Medulla oblongata (tissue), 1 donor: ENCODE results near the gene RAD1.

ENCODE experiments used
- DNase-seq: peaks from one replicate; pipeline ENCODE4 v3.0.0-alpha.2; 2015; ENCODE audit errors: extremely low spot score

The RAD1 gene

DNA sequence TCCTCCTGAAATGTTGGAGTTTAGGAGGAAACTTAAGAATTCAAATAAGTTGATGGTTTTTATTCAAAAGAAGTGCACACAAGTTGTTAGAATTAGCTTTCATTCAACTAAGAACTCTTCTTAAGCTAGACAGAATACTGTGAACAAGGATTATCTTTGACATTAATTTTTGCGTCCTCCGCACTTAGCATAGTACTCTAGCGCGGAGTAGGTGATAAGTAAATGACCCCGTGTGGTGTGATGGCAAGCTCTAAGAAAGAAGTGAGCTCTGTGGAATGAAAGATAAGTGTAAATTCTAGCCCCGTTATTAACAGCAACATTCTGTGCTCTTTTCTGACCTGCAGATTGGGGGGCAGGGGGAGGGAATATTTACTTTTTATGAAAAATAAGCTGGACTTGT, 1.2 kb upstream of the RAD1 start:
- no peak for DNase-seq

GRCh38 chr5:34915856-34916192, 520 bp upstream of the RAD1 start:
- DNase-seq: no peak

GRCh38 chr5:34914671-34915138, 599 bp downstream of the RAD1 start:
- DNase-seq: no peak

GRCh38 chr5:34913072-34913471, 2.2 kb downstream of the RAD1 start:
- DNase-seq: no peak

DNA sequence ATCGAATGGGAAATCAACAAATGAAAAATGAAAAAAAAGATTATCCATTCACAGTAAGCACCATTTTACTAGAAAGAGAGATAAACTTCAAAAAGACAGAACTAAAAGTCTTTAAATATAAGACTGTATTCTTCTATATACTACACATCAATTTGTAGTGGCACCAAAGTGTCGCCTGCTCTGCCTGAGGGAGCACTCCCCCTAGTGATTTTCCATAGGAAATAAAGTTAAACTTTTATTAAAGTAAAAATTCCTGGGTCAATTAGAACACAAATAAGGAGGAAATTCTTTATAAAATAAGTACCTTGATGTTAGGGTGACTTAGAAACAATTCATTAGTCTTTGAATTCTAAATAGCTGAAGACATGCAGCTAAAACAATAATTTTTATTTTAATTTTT, 9.7 kb downstream of the RAD1 start:
- DNase-seq: no peak

- no peak for DNase-seq
These were observed 12.0 kb downstream of the RAD1 start for GRCh38 chr5:34903260-34903659.

DNA sequence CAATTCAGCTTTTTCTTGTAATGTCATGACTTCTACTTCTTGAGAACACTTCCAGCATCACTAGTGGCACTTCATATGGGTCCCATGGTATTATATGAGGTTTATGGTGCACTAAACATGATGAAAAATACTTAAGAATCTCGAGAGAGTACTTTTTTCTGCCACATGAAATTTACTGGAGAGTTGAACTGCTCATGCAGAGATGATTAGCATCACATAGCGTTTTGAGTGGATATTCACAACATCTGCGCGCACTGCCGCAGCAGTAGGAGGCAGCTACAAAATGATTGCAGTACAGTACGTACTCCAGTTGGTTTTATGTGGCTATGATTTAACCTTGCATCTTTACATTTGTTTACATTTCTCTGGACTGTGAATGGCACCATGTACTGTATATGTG, 14.7 kb downstream of the RAD1 start:
- no peak for DNase-seq

DNA sequence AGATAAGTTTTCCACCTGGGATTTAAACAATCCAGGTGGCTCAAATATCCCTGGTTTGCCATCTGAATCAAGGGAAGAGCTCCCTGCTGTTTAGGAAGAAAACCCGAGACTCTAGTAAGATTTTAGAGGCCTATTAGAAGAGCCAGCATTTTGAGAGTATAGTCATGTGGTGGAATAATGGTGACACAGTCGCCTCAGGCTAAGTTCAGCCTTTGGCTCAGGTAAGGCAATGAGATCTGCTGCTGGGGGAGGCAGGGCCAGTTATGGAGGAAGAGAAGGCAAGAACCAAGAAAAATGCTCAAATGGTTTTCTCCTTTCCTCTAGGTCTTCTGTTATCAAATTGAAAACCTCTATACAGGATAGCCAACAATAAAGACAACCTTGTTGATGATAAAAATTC, 16.2 kb downstream of the RAD1 start:
- no peak for DNase-seq

DNA sequence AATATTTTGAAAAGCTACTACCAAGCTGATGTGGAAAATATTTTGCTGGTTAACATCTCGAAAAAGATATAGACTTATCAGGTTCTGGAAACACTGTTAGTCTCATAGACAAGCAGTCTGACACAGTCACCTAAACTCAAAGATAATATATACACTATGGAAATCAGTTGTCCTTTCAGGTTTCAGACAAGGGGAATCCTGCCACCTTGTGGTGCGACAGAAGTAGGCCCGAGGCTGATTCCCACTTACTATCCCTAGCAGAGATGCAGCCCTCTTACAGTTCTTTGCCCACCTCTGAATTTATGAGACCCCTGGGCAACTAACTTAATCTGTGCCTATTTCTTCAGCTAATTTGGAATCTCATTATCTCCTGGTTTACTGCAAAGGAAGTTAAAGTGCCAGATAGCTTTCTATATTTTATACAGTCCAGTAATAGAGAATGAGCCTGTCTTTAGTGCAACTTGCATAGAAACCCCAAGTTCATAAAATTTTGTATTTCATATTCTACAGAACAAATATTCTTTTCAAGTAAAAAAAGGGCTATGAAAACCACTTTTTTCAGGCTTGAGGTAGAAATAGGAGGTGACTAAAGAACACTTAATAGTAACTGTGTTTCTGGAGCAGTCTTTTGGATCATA, 16.9 kb downstream of the RAD1 start:
- peak; percentile 87 for DNase-seq

GRCh38 chr5:34897646-34898045, 17.7 kb downstream of the RAD1 start:
- DNase-seq: no peak

- no peak for DNase-seq
These were observed 19.5 kb downstream of the RAD1 start for GRCh38 chr5:34895641-34896419.

- no peak for DNase-seq
These were observed 20.6 kb downstream of the RAD1 start for GRCh38 chr5:34894716-34895115.

DNA sequence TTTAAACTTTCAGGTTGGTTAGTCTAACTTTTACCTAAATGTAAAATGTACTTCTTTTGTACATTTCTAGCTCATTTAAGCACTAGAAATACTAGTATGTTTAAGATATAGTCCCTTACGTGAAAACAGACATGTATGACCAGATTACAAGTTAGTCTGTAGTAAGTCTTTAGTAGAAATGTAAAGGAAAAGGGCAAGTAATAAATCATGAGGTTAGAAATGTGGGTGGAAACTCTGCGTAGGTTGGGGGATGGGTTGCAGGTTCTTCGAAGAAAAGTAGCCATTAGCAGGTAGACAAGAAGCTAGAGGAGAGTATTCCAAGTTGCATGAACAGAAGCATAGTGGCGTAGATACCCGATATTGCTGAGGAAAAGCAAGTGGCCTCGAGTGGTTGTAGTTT, 22.9 kb downstream of the RAD1 start:
- DNase-seq: no peak

DNA sequence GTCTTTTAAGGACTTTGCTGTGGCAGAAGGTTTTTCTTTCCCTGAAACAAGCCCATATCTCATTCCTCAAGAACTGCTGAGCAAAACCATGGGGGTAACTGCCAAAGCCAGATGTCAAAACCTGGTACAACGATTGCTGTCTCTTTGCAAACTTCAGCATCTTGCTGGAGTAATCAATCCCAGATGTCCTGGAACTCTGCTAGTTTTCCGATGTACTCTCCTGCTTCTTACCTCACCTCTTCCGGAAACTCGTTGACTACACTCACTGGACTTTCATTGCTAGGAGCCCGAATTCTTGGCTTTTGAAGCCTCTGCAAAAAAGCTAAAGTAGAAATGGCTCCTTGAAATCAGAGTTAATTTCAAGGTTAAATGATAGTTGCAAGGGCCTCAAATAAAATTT, 23.3 kb downstream of the RAD1 start:
- no peak for DNase-seq

- DNase-seq: no peak
These were observed 25.9 kb downstream of the RAD1 start for GRCh38 chr5:34889394-34889793.

DNA sequence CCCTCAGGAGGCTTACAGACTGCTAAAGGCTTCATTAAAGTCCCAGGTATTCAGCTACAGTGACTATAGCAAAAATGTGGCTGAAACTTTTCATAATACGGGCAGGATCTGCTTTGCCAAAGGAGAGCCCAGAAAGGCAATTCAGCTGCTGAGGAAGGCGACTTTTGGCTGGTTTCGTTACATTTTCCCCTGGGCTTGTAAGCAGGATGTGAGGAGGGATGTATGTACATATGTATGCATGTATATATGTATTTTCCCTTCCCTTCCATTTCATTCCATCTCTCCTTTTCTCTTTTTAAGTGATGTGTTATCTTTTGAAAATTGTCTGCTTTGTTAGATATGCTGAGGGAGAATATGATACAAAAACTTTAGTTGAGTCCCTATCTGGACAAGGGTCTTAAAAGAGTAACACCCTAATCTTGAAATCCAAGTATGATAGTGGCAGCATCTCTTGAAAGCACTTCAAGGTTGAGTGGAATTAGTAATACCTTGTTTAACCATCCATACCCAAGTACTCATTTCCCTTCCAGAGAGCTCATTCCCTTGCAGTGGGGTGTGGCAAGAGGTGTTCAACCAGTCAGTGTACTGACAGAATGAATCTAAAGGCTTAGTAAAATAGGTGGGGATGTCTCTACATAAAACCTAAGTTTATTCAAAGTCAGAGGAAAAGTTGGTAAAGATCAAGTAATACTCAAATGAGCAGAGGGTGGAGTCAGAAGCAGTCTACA, 28.7 kb downstream of the RAD1 start:
- no peak for DNase-seq

DNA sequence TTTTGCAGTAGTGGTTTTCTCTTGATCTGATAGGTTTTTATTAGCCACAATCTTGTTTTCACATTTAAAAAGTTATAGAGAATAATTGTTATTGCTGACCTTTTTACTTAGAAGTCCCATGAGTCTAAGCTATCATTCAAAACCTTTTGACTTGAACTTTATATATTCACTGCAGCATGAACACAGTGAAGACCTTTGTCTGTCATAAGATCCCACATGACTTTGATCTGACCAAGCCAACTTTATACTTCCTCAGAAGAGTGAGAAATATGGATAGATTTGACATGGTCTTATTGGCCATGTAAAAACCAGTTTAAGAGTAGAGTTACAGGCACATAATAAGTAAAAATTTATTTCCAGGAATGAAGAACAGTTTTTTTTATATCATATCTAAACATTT, 34.1 kb downstream of the RAD1 start:
- no peak for DNase-seq

GRCh38 chr5:34876275-34876674, 39.0 kb downstream of the RAD1 start:
- no peak for DNase-seq

GRCh38 chr5:34870382-34870781, 44.9 kb downstream of the RAD1 start:
- DNase-seq: no peak

DNA sequence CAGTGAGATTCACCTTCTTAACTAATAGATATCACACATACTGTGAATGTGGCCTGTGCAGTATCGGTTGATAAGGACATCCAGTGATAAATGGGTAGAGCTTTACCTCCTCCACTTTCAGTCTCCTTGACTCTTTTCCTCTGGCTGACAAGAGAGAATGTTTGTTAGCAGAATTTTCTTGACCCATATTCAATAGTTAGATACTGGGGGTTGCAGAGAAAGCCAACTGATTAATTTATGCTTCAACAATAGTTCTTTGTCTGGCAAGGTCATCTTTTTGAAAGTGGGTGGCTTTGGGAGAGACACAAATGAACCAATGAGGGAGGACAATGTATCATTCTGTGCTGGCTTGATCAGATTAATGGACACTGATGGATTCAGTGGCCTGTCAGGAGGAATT, 46.0 kb downstream of the RAD1 start:
- DNase-seq: peak; percentile 71

DNA sequence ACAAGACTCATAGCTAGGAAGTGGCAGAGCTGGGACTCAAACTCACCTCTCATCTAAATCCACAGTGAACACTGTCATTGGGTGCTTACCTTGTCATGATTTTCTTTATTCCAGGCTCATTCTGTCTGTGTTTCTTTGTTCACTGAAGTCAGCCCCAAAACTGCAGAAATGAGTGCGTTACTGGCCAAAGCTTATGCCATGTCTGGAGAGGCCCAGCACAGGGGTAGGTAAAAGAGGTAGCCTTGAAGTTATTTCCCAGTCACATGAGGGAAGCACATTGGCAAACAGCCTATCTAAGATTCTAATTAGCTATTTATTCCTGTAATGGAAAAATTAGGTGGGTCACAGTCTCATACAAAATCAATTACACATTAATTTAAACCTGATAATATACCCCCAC, 46.5 kb downstream of the RAD1 start:
- DNase-seq: peak; percentile 37

DNA sequence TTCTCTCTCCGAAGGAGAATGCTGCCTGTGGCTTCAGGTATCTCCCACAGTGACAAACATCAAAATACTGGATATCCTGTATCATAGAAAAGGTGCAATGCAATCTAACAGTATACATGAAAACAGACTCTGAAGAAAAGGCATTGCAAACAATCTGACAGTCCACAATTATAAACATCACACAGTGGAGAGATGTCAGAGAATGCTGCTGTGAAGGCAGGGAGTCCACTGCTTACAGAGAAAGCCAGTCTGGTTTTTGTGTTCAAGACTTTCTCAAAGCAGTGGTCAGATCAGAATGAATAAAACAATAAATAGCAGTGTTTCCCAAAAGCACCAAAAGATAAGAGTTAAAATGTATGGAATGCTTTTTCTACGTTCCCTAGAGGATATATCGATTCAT, 47.6 kb downstream of the RAD1 start:
- peak; percentile 39 for DNase-seq

DNA sequence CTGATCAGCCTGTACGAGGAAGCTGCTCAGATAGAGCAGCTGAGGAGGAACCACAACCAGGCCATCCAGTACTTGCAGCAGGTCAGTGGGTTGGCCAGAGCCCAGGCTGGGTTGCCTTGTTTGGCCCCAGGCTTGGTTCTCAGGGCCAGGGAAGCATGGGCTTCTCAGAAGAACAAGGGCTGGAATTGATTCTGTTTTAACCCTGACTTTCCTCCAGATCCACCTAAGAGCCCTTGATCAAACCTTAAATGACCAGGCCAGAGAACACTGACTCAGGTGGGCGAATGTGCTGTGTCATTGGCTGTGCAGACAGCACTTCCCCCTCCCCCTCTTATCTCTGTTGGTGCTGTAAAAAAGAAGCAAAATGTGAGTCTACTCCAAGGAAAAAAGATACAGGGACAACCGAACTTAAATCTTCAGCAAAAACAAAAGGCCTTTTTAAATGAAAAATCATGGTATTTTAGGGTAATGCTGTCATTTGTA, 48.3 kb downstream of the RAD1 start:
- DNase-seq: peak; percentile 40
